ENCODE results near the gene CTNNBL1. TPM values are rescaled to one million over a fixed set of nuclear protein-coding genes. Genes with fewer than 3 reads are reported as not detected.

Gene CTNNBL1
- total and polyA plus RNA-seq, 12 donors: 42.2 to 104 (median 52.0) TPM

DNA sequence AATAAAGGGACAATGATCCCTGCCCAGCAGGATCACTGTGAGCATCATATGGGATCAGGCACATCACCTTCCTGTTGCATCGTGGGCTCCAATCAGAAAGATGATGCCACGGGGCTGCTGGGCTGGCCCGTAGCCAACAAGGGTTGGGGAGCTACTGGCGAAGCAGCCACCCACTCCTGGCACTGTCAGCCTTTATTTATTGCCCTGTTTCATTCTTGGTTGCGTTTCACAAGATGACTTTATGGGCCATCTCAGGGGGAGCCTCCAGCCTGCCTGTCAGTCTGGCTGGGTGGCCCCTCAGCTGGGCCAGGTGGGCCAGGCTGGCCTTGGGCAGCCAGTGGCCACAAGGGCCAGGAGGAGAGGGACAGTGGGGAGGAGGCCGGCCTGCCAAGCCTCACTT, 226.4 kb downstream of the CTNNBL1 start:
- 57 to 62% methylated on average over 6 of the region's 6 CpGs for WGBS, 2 donors
- intact Hi-C loops (cut with DNase I): no loop called here
- no peak overlapping the region for H3K27ac ChIP-seq
- no peak overlapping the region for H3K4me3 ChIP-seq
- peaks cover 0 to 8% (median 2%) of the 10 kb centered on the region in 9 donors for H3K4me1 ChIP-seq
- no peaks in the 10 kb centered on the region for H3K9me3 ChIP-seq
- no peak for ATAC-seq
- peaks cover 0 to 53% (median 33%) of the 10 kb centered on the region in 7 donors for H3K27me3 ChIP-seq
- TF ChIP-seq, protein P1, sequence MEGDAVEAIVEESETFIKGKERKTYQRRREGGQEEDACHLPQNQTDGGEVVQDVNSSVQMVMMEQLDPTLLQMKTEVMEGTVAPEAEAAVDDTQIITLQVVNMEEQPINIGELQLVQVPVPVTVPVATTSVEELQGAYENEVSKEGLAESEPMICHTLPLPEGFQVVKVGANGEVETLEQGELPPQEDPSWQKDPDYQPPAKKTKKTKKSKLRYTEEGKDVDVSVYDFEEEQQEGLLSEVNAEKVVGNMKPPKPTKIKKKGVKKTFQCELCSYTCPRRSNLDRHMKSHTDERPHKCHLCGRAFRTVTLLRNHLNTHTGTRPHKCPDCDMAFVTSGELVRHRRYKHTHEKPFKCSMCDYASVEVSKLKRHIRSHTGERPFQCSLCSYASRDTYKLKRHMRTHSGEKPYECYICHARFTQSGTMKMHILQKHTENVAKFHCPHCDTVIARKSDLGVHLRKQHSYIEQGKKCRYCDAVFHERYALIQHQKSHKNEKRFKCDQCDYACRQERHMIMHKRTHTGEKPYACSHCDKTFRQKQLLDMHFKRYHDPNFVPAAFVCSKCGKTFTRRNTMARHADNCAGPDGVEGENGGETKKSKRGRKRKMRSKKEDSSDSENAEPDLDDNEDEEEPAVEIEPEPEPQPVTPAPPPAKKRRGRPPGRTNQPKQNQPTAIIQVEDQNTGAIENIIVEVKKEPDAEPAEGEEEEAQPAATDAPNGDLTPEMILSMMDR (IDR thresholded peaks at IDR 0.05): no peak
- no peak for DNase-seq
- no peaks in the 10 kb centered on the region for H3K36me3 ChIP-seq

DNA sequence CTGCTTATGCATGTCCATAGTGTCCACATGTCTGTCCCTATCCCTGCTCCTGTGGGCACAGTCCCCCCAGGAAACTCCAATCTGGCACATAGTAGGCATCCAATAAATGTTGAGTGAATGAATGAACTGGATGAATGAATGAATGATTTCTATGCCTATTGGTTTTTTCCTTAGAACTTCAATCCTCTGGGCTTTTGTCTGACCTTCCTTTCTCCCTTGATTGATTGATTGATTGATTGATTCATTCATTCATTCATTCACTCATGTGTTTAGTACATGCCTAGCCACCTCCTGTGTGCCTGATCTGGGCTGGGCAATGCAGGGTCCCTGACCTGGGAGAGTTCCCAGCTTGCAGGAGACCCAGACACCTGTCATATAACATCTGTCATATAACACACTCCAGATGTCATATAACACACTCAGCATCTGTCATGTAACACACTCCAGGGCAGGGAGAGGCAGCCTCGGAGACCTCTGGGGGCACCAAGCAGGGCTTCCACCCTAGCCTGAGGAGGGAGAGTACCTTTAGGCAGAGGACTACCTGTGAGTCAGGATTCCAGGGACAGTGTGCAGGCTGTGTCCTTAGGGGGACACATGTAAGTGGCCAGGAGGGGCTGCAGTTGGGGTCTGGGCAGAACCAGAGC, 227.0 kb downstream of the CTNNBL1 start:
- H3K27me3 ChIP-seq: peaks cover 0 to 47% (median 28%) of the 10 kb centered on the region in 7 donors
- ATAC-seq (peak in 1 of 8 donors; percentile 15), DNase-seq (no peak)
- H3K9me3 ChIP-seq: no peaks in the 10 kb centered on the region
- H3K36me3 ChIP-seq: no peaks in the 10 kb centered on the region
- no peak overlapping the region for H3K4me3 ChIP-seq
- intact Hi-C loops (cut with DNase I): no loop called here
- H3K4me1 ChIP-seq: peaks cover 0 to 7% (median 0%) of the 10 kb centered on the region in 9 donors
- TF ChIP-seq, protein P1 (IDR thresholded peaks at IDR 0.05): no peak
- 38 to 47% methylated on average over 1 of the region's 1 CpG for WGBS, 2 donors
- no peak overlapping the region for H3K27ac ChIP-seq

DNA sequence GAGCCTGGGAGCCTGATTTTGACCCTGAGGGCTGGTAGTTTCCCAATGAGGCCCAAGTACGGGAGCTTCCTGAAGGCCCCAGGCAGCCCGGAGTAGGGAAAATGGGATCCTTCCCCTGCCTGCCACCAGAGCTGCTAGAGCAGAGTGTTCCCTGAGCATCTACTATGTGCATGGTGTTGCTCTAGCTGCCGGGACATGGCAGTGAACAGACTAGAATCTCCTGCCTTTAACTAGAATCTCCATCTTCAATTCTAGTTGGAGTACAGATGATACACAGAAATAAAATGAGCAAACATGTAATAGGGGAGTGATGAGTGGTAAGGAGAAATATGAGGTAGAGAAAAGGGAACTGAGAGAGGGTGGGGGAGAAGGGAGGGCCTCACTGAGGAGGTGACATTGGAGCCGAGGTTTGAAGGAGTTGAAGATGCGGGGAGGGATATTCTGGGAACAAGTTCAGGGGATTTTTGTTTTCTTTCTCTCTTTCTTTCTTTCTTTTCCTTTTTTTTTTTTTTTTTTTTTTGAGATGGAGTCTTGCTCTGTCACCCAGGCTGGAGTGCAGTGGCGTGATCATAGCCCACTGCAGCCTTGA, 227.6 kb downstream of the CTNNBL1 start:
- intact Hi-C loops (cut with DNase I): no loop called here
- Histone ChIP-seq H3K4me3 (no peak overlapping the region), H3K27me3 (peaks cover 0 to 41% (median 22%) of the 10 kb centered on the region in 7 donors), H3K9me3 (no peaks in the 10 kb centered on the region), H3K27ac (no peak overlapping the region), H3K4me1 (peaks cover 0 to under 1% (median 0%) of the 10 kb centered on the region in 9 donors), H3K36me3 (no peaks in the 10 kb centered on the region)
- ATAC-seq (no peak), DNase-seq (no peak)
- TF ChIP-seq, protein P1 (IDR thresholded peaks at IDR 0.05): no peak
- WGBS, 2 donors: 84 to 88% methylated on average over 6 of the region's 6 CpGs

Other genes starting within 250 kb of the CTNNBL1 start
- gene NNAT, start 172.8 kb upstream of the CTNNBL1 start, total RNA-seq: under 1 TPM in 5 of 10 donors, not detected in 5; 0.24 to 0.78 (median 0.46) TPM
- 1 to 10 TPM in 1 of 2 donors, under 1 TPM in 1; 0.29 to 1.1 TPM for gene NNAT, start 172.8 kb upstream of the CTNNBL1 start, polyA plus RNA-seq
- gene BLCAP, start 166.2 kb upstream of the CTNNBL1 start, total RNA-seq: 100 to 1,000 TPM in 1 of 10 donors, 10 to 100 TPM in 9; 66.1 to 106 (median 84.1) TPM
- 10 to 100 TPM; 73.3 to 79.3 TPM for gene BLCAP, start 166.2 kb upstream of the CTNNBL1 start, polyA plus RNA-seq
- gene VSTM2L, start 209.1 kb downstream of the CTNNBL1 start, total RNA-seq: 10 to 100 TPM in 5 of 10 donors, 1 to 10 TPM in 5; 1.8 to 17.2 (median 8.9) TPM
- 10 to 100 TPM in 1 of 2 donors, 1 to 10 TPM in 1; 6.9 to 14.1 TPM for gene VSTM2L, start 209.1 kb downstream of the CTNNBL1 start, polyA plus RNA-seq

Measured in heart right ventricle (tissue), 16 donors.